CD14-positive monocyte (primary cell): Measurements from ENCODE around the gene GMPR. TPM values are rescaled to one million over a fixed set of nuclear protein-coding genes. Genes with fewer than 3 reads are reported as not detected.

Source experiments
- DNase-seq, 3 donors: peaks; one replicate each; pipeline ENCODE4 v3.0.0-alpha.2; 2011 to 2022
- H2AFZ ChIP-seq: 2 replicates; pipeline ENCODE4 v1.6.0; 2012; ENCODE audit warnings: mild to moderate bottlenecking, low read depth, low read length, inconsistent platforms; ENCODE audit not compliant: insufficient read depth, poor library complexity, severe bottlenecking
- H3K27ac ChIP-seq, 2 donors: 1 replicate in 1 of 2; 2 replicates in 1 of 2; pipeline ENCODE4 v1.5.1; 2012 to 2013; ENCODE audit warnings: low read length in 2 of 2, control low read depth in 1 of 2, inconsistent platforms in 1 of 2, low read depth in 1 of 2, mild to moderate bottlenecking in 1 of 2
- H3K27me3 ChIP-seq, 2 donors: one replicate each; pipeline versions ENCODE4 v1.6.0 to v1.6.1; 2011 to 2013; ENCODE audit warnings: low read length in 2 of 2; ENCODE audit not compliant: control insufficient read depth in 2 of 2, insufficient read depth in 2 of 2
- H3K36me3 ChIP-seq, 2 donors: replicated peaks in 1 of 2; 1 replicate in 1 of 2; 2 replicates in 1 of 2; pipeline versions ENCODE4 v1.5.1 to v1.6.1; 2012 to 2013; ENCODE audit warnings: low read length in 2 of 2, control low read depth in 1 of 2, inconsistent platforms in 1 of 2, mild to moderate bottlenecking in 1 of 2; ENCODE audit not compliant: insufficient read depth in 2 of 2, control insufficient read depth in 1 of 2
- H3K4me1 ChIP-seq, 2 donors: 1 replicate in 1 of 2; 2 replicates in 1 of 2; pipeline versions ENCODE4 v1.5.1 to v1.6.1; 2012 to 2013; ENCODE audit warnings: low read length in 2 of 2, control low read depth in 1 of 2, inconsistent platforms in 1 of 2, mild to moderate bottlenecking in 1 of 2, moderate library complexity in 1 of 2; ENCODE audit not compliant: insufficient read depth in 2 of 2, control insufficient read depth in 1 of 2
- H3K4me2 ChIP-seq: replicated peaks from 2 replicates; pipeline ENCODE3; 2012; ENCODE audit warnings: low read length, moderate library complexity, mild to moderate bottlenecking; ENCODE audit not compliant: poor library complexity, severe bottlenecking; ENCODE audit errors: extremely low read depth
- H3K4me3 ChIP-seq, 3 experiments: fragments of 200-600 bp in 1 of 3; sonication (generic) in 1 of 3; replicated peaks in 1 of 3; 1 replicate in 2 of 3; 2 replicates in 1 of 3; pipeline ENCODE4 v1.5.1; 2011 to 2013; ENCODE audit warnings: low read length in 3 of 3, mild to moderate bottlenecking in 3 of 3, control low read depth in 2 of 3, low read depth in 2 of 3, inconsistent platforms in 1 of 3, moderate library complexity in 1 of 3
- H3K79me2 ChIP-seq: 2 replicates; pipeline ENCODE4 v1.6.0; 2012; ENCODE audit warnings: mild to moderate bottlenecking, control low read depth, inconsistent platforms, low read length, moderate library complexity; ENCODE audit not compliant: insufficient read depth
- H3K9ac ChIP-seq: 2 replicates; pipeline ENCODE4 v1.6.0; 2017; ENCODE audit warnings: low read length, mild to moderate bottlenecking; ENCODE audit not compliant: insufficient read depth, poor library complexity, severe bottlenecking
- H3K9me3 ChIP-seq, 2 donors: replicated peaks in 1 of 2; 1 replicate in 1 of 2; 2 replicates in 1 of 2; pipeline versions ENCODE4 v1.5.1 to v1.6.1; 2012 to 2013; ENCODE audit warnings: low read length in 2 of 2, control low read depth in 1 of 2; ENCODE audit not compliant: control insufficient read depth in 1 of 2, insufficient read depth in 1 of 2
- H4K20me1 ChIP-seq: 2 replicates; pipeline ENCODE4 v1.6.0; 2012; ENCODE audit warnings: mild to moderate bottlenecking, low read length, control low read depth, moderate library complexity; ENCODE audit not compliant: insufficient read depth
- H3K27ac Mint-ChIP-seq, 7 donors: one replicate each; pipeline ENCODE4 v1.8.0; 2020; ENCODE audit warnings: mild to moderate bottlenecking in 7 of 7, mixed read lengths in 7 of 7, moderate library complexity in 6 of 7, inconsistent platforms in 2 of 7
- H3K27me3 Mint-ChIP-seq, 3 donors: one replicate each; pipeline ENCODE4 v1.8.0; 2021 to 2022; ENCODE audit warnings: low read depth in 3 of 3, mild to moderate bottlenecking in 3 of 3, mixed read lengths in 3 of 3, moderate library complexity in 3 of 3, inconsistent platforms in 1 of 3
- H3K36me3 Mint-ChIP-seq, 2 donors: one replicate each; pipeline ENCODE4 v1.8.0; 2020; ENCODE audit warnings: mixed read lengths in 2 of 2, inconsistent platforms in 1 of 2, mild to moderate bottlenecking in 1 of 2
- H3K4me1 Mint-ChIP-seq: one replicate; pipeline ENCODE4 v1.8.0; 2020; ENCODE audit warnings: mild to moderate bottlenecking, mixed read lengths
- H3K4me3 Mint-ChIP-seq, 2 donors: one replicate each; pipeline ENCODE4 v1.8.0; 2020; ENCODE audit warnings: mild to moderate bottlenecking in 2 of 2, mixed read lengths in 2 of 2, moderate library complexity in 1 of 2
- H3K9me3 Mint-ChIP-seq, 7 donors: one replicate each; pipeline ENCODE4 v1.8.0; 2020 to 2022; ENCODE audit warnings: mixed read lengths in 7 of 7, mild to moderate bottlenecking in 6 of 7, moderate library complexity in 6 of 7, inconsistent platforms in 2 of 7
- CTCF ChIP-seq: fragments of 200-600 bp; IDR thresholded peaks from one replicate; pipeline ENCODE4 v1.8.0; 2022; ENCODE audit warnings: antibody characterized with exemption, mild to moderate bottlenecking
- WGBS: methylation state at CpG from one replicate; pipeline ENCODE4 v1.1.5; 2013; ENCODE audit warnings: missing lambda C conversion rate; ENCODE audit not compliant: insufficient coverage; 5-methylcytosine and 5-hydroxymethylcytosine counted together
- intact Hi-C, 2 donors: fragments of 100-400 bp; cut with micrococcal nuclease; formaldehyde crosslinking; loops; one replicate each; pipeline versions ENCODE4 v1.15.0 to v1.15.1; 2023
- polyA plus RNA-seq, 3 donors: library from polyadenylated mRNA; depleted of rRNA in 1 of 3; unstranded in 2 of 3; stranded (reverse) in 1 of 3; fragments of 300-500 nt in 2 of 3; fragments of >200 nt in 1 of 3; fragmentation: Illumina TruSeq in 2 of 3; gene quantifications; 1 replicate in 2 of 3; 2 replicates in 1 of 3; pipeline ENCODE4 v1.2.3, GENCODE V29; 2012 to 2021

Gene GMPR
- polyA plus RNA-seq, 3 donors = 1.9 to 3.8 (median 3.2) TPM

GRCh38 chr6:16305788-16306187 is 67.4 kb downstream of the GMPR start:
- WGBS = 87% methylated on average over 13 of the region's 19 CpGs
- H3K4me3 ChIP-seq = no peak overlapping the region
- intact Hi-C loops = no loop called here
- H3K4me2 ChIP-seq = no peak overlapping the region
- H4K20me1 ChIP-seq = no peaks in the 10 kb centered on the region
- Mint-ChIP-seq H3K4me1 (peaks cover 15% of the 10 kb centered on the region), H3K27ac (peak overlapping the region in 1 of 7 donors; percentile 14), H3K36me3 (peaks cover 60 to 82% of the 10 kb centered on the region in 2 donors), H3K9me3 (peaks cover 0 to 2% (median 0%) of the 10 kb centered on the region in 7 donors), H3K4me3 (no peak overlapping the region), H3K27me3 (no peaks in the 10 kb centered on the region)
- no peak overlapping the region for H3K27ac ChIP-seq
- H3K27me3 ChIP-seq = no peaks in the 10 kb centered on the region
- TF ChIP-seq CTCF = no peak
- H3K79me2 ChIP-seq = no peaks in the 10 kb centered on the region
- no peak for DNase-seq
- no peak overlapping the region for H2AFZ ChIP-seq
- no peak overlapping the region for H3K9ac ChIP-seq
- H3K4me1 ChIP-seq = peaks cover 0 to 4% of the 10 kb centered on the region in 2 donors
- peaks cover 20 to 55% of the 10 kb centered on the region in 2 donors for H3K36me3 ChIP-seq
- no peaks in the 10 kb centered on the region for H3K9me3 ChIP-seq

- no peaks in the 10 kb centered on the region for H3K27me3 Mint-ChIP-seq
- H3K4me2 ChIP-seq = no peak overlapping the region
These were observed 67.9 kb downstream of the GMPR start for GRCh38 chr6:16306334-16306733.

More at GRCh38 chr6:16306334-16306733, 67.9 kb downstream of the GMPR start:
- Histone ChIP-seq H3K9me3 (no peaks in the 10 kb centered on the region), H3K27me3 (no peaks in the 10 kb centered on the region), H2AFZ (no peak overlapping the region), H3K4me1 (peaks cover 0 to 4% of the 10 kb centered on the region in 2 donors), H3K4me3 (no peak overlapping the region), H3K27ac (no peak overlapping the region), H4K20me1 (no peaks in the 10 kb centered on the region), H3K9ac (no peak overlapping the region), H3K36me3 (peaks cover 20 to 53% of the 10 kb centered on the region in 2 donors), H3K79me2 (no peaks in the 10 kb centered on the region)
- peaks cover 0 to 2% (median 0%) of the 10 kb centered on the region in 7 donors for H3K9me3 Mint-ChIP-seq
- 96% methylated on average over 16 of the region's 20 CpGs for WGBS
- no peak for DNase-seq
- peak overlapping the region in 1 of 7 donors; percentile 4 for H3K27ac Mint-ChIP-seq
- intact Hi-C loops = no loop called here
- TF ChIP-seq CTCF = no peak
- H3K4me1 Mint-ChIP-seq = peaks cover 15% of the 10 kb centered on the region
- H3K4me3 Mint-ChIP-seq = no peak overlapping the region
- peaks cover 56 to 78% of the 10 kb centered on the region in 2 donors for H3K36me3 Mint-ChIP-seq
